Activated T-helper 1 cell treated with anti-CD3 and anti-CD28 coated beads, Interleukin-2, amount 50 U/mL, for 16 hours (primary cell): ENCODE data around the gene POLQ.
"Not testable (repeated sequence)": the region's sequence is repeated elsewhere in the genome, so short reads cannot be mapped to it uniquely, and the experiment has no call there.

Source experiments
- DNase-seq, 2 donors: peaks; one replicate each; pipeline ENCODE4 v3.0.0-alpha.2; 2020; ENCODE audit warnings: low read depth in 1 of 2, low spot score in 1 of 2

POLQ gene

GRCh38 chr3:121430664-121431215 lies 115.0 kb downstream of the POLQ start:
- no peak for DNase-seq

GRCh38 chr3:121424549-121424948 lies 121.2 kb downstream of the POLQ start:
- no peak for DNase-seq

GRCh38 chr3:121418182-121418581 lies 127.6 kb downstream of the POLQ start:
- DNase-seq = no peak

DNA sequence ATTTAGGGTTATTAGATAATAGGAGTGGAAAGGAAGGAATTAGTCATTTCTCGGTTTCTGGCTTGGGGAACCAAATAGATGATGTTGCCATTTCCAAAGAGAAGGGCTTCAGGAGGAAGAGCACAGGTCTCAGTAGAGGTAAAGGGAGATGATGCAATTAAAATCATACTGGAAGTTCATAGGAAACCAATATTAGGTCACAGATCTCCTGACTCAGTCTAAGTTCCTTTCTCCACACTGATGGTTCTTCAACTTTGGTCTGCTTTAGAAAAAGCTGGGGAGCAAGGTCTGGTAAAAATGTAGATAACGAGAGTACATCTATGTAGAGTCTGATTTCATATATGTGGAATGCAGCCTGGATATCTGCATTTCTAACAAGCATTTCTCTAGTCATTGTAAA lies 130.9 kb downstream of the POLQ start:
- DNase-seq = no peak

DNA sequence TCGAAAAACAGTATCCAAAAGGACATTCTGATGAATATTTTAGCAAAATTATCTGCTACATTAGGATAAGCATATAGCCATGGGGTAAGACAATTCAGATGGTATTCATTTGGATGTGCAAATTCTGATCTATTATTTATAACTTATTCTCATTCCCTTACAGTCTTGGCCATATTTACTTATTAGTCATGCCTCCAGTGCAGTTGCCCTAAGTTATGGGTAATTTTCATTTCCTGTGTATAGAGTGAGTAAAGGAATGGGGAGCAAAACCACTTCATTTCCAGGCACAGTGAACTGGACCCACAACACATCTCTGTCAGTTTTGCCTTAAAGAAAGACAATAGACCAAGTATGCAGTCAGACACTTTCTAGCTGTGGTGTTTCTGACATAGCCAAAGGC lies 134.3 kb downstream of the POLQ start:
- no peak for DNase-seq

GRCh38 chr3:121405631-121406030 lies 140.2 kb downstream of the POLQ start:
- DNase-seq = no peak

DNA sequence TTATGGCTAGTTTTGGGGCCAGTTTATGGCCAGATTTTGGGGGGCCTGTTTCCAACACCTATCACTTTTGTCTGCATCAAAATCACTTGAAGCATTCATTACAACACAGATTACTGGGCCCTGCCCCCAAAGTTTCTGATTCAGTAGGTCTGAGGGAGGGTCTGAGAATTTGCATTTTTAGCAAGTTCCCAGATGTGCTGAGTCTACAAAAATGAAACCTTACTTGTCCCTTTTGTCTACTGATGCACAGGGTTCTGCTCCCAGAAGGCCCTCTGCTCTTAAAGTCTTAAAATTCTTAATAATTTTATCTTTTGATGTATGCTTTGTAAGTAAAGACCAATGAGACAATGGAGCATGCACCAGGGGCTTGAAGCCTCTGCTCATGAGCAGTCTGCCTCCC lies 146.0 kb downstream of the POLQ start:
- DNase-seq = no peak

DNA sequence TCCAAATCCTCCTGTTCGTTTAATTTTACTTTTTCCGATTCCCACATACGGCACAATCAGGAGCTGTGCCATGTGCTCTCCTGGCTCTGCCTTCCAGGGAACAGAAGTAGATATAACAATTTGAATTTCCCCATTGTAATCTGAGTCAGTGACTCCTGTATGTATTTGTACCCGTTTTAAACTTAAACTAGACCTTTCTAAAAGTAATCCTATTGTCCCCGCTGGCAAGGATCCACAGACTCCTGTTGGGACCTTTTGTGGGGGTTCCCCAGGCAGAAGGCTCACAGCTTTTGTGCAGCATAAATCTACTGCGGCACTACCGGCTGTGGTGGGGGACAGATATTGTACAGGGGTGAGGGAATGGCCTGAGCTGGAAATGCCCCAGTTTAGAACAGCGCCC lies 147.7 kb downstream of the POLQ start:
- DNase-seq = not testable (repeated sequence)

GRCh38 chr3:121395967-121396366 lies 149.8 kb downstream of the POLQ start:
- not testable (repeated sequence) for DNase-seq

DNA sequence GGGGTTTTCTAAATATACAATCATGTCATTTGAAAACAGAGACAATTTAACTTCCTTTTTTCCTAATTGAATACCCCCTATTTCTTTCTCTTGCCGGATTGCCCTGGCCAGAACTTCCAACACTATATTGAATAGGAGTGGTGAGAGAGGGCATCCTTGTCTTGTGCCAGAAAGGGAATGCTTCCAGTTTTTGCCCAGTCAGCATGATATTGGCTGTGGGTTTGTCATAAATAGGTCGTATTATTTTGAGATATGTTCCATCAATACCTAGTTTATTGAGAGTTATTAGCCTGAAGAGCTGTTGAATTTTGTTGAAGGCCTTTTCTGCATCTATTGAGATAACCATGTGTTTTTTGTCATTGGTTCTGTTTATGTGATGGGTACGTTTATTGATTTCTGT lies 157.5 kb downstream of the POLQ start:
- not testable (repeated sequence) for DNase-seq
